GM12801 (cell line): ENCODE data around the gene CASZ1.

Experiments used
- TF ChIP-seq, protein P1 (sequence below): IDR thresholded peaks from one replicate; pipeline ENCODE4 v1.5.1; 2011; ENCODE audit warnings: control low read depth; ENCODE audit not compliant: insufficient read length; ENCODE audit errors: extremely low read depth

CASZ1 gene

DNA sequence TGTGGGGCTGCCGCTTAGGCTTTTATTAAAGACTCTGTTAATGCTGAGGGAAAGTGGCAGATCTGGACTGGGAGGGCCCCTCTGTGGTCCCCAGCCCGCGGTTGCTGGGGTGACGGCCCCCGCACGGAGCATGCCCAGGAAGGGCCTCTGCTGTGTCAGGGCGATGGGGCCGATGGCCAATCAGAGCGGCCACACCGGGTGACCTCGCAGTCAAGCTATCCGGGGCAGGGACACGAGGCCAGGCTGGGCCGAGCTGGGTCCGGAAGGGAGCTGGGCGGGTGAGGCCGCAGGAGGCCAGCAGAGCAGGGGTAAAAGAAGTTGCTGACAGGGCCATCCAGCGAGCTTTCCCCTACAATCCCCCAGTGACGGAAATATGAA is 145.1 kb downstream of the CASZ1 start:
- TF ChIP-seq, protein P1, sequence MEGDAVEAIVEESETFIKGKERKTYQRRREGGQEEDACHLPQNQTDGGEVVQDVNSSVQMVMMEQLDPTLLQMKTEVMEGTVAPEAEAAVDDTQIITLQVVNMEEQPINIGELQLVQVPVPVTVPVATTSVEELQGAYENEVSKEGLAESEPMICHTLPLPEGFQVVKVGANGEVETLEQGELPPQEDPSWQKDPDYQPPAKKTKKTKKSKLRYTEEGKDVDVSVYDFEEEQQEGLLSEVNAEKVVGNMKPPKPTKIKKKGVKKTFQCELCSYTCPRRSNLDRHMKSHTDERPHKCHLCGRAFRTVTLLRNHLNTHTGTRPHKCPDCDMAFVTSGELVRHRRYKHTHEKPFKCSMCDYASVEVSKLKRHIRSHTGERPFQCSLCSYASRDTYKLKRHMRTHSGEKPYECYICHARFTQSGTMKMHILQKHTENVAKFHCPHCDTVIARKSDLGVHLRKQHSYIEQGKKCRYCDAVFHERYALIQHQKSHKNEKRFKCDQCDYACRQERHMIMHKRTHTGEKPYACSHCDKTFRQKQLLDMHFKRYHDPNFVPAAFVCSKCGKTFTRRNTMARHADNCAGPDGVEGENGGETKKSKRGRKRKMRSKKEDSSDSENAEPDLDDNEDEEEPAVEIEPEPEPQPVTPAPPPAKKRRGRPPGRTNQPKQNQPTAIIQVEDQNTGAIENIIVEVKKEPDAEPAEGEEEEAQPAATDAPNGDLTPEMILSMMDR: no peak

DNA sequence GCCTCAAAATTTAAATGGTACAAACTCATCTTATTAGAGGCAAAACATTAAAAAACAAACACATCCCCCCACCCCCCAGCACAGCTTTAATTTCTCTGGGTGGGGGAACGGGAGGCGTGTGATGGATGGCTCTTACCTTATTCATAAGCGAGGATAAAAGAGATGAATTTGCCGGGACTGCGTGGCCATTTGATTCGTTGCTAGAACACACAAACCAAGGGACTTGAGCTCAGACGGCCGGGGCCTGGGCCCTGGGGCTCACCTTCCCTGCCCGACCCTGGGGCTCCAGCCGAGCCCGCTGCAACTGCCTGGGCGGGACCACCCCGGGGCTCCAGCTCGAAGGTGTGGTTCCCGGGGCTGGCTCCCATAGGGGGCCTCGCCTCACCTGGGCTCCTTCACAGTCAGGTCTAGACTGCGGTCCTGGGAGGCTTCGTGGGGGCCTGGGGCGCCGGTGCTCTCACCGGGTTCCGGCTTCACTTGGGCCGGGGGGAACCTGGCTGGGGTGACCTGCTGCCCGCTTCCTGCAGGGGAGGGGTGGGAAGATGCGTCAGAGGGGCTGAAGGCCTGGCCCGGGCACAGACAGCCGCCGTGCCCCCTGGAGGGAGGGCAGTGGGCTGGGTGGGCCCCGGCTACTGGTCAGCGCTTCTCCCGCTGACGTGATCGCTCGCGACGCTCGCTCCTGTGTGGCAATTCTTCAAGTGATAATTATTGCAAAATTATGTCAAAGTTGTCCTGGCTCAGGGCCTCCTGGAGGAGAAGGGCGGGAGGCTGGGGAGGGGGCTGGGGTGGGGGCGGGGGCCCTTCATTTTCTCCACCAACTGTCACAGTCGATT is 145.7 kb downstream of the CASZ1 start:
- TF ChIP-seq, protein P1: no peak

DNA sequence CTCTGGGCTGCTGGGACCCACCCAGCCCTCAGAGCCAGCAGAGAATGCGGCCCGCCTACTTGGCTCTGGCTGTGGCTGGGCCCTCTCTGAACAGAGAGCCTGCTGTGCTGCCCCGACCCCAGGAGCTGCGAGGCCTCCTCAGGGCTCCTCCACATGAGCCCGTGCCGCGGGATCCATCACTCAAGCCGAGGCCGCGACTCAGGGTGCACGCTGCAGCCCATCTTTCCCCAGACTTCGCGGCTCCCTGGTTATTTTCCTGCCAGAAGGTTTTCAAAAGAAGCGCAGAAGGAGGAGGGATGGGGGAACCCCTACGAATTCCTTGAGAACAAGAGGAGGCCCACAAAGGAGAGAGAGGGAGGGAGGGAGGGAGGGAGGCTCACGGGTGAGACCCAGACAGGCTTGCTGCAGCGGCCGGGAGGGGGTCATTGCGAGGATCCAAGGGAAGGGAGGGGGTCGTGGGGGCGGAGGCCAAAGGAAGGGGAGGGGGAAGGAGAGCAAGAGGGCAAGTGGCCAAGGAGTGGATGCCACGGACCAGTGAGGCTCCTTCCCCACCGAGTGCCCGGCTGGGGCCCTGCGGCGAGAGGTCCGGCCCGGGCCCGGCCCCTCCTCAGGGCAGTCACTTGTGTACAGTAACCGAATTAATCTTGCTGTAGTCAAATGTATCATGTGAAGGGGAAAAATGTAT is 146.8 kb downstream of the CASZ1 start:
- TF ChIP-seq, protein P1: no peak

GRCh38 chr1:10648689-10649516 is 147.5 kb downstream of the CASZ1 start:
- TF ChIP-seq, protein P1: no peak

GRCh38 chr1:10647414-10648170 is 148.9 kb downstream of the CASZ1 start:
- TF ChIP-seq, protein P1: no peak

DNA sequence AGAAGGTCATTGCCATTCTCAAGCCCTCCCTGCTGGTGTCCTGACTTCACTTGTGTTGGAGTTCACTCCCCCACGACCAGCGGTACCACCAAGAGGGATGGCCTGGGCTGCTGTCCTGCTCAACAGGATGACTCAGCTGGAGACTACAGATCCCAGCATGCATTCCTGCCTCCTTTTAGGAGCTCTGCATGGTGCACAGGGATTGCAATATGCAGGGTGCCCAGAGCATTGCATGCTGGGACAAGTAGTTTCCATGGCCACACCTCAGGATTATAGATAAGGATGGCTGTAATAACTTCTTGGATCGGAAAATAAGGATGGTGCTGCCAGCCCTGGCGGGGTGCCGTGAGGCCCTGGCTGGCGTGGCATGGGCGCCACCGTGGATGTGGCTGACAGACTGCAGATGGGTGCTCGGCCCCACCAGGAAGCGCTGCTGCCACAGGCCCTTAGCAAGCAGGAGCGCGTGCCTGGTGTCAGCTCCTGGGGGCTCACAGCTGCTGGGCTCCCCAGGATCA is 150.0 kb downstream of the CASZ1 start:
- TF ChIP-seq, protein P1: no peak
